Activated CD8-positive, alpha-beta T cell treated with anti-CD3 and anti-CD28 coated beads, Interleukin-2, amount 10 ng/mL, durations not matched to agents 7 days and 5 days (primary cell): ENCODE data around the gene DMXL2. TPM values are rescaled to one million over a fixed set of nuclear protein-coding genes. Genes with fewer than 3 reads are reported as not detected.
"Not testable (repeated sequence)": the region's sequence is repeated elsewhere in the genome, so short reads cannot be mapped to it uniquely, and the experiment has no call there.

ENCODE experiments used
- ATAC-seq: fragments of 150-1000 bp; cut with Tn5 transposase; one replicate; pipeline ENCODE4 v1.10.0; 2021; ENCODE audit warnings: moderate library complexity
- CTCF ChIA-PET: fragments of 350-600 bp; sonication (Branson Sonifier 250); formaldehyde crosslinking; loops from one replicate; lab custom pipeline; 2021; ENCODE audit warnings: antibody characterized with exemption; lab: Charles Lee
- POLR2A ChIA-PET: fragments of 350-600 bp; sonication (Branson Sonifier 250); formaldehyde crosslinking; loops from one replicate; lab custom pipeline; 2021; ENCODE audit warnings: antibody characterized with exemption; lab: Charles Lee
- DNase-seq: peaks from one replicate; pipeline ENCODE4 v3.0.0-alpha.2; 2020
- H3K27ac Mint-ChIP-seq: one replicate; pipeline ENCODE4 v1.8.0; 2021; ENCODE audit warnings: mild to moderate bottlenecking, mixed read lengths
- H3K27me3 Mint-ChIP-seq: one replicate; pipeline ENCODE4 v1.8.0; 2021; ENCODE audit warnings: low read depth, mixed read lengths
- H3K36me3 Mint-ChIP-seq: one replicate; pipeline ENCODE4 v1.8.0; 2021; ENCODE audit warnings: low read depth, mixed read lengths
- H3K4me1 Mint-ChIP-seq: one replicate; pipeline ENCODE4 v1.8.0; 2021; ENCODE audit warnings: low read depth, mixed read lengths
- H3K4me3 Mint-ChIP-seq: one replicate; pipeline ENCODE4 v1.8.0; 2021; ENCODE audit warnings: mild to moderate bottlenecking, mixed read lengths
- H3K9me3 Mint-ChIP-seq: one replicate; pipeline ENCODE4 v1.8.0; 2022; ENCODE audit warnings: mixed read lengths; ENCODE audit not compliant: insufficient read depth
- total RNA-seq, 2 experiments: library from RNA; stranded (reverse); gene quantifications; one replicate each; pipeline ENCODE4 v1.2.3, GENCODE V29; 2021

DMXL2 gene
- total RNA-seq, 2 experiments from 2014 or later, result 6.8 to 9.2 TPM

DNA sequence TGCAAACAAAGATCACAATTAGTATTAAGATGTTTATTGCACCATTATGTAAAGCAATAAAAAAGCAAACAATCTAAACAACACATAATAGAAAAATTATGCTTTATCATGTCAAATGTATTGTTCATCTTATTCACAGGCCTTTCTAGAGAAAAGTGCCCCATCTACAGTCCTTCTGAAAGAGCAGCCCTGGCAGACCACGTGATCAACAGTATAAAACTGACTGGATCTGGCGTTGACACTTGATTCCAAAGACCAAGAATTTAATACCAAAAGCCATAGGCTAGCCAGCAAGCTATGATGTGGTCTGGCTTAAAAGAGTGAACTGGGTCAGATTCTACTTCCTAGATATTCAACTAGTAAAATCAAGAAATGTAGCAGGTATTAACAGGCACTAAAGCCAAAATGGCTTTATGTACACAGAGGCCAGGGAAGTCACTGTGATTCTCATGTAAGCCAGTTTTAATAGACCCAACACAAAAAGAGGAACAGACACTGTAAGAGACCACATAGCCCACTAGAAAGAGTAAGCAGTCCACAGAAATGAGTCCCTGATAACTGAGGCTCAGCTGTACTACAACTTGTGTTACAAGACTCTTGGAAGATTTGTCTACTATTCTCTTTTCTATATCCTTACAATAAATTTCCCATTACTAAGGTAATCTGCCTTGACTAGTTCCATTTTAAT lies 32.5 kb downstream of the DMXL2 start:
- CTCF ChIA-PET, result no interaction called here

DNA sequence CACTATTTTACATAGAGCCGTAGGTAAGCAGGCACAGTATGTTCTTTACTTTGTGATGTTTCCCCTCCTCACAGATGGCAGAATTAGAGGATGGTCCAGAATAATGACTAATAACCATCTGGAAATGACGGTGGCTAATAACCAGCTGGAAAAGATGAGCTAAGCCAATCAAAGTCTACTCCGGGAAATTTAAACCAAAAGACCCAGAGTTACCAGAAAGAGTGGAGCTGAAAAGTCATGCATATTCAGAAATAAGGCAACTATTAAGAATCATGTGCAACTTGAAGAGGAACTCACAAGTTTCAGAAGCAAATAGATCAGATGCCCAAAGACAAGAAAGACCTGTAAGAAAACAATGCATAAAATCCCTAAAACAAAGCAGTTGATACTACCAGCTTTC lies 33.6 kb downstream of the DMXL2 start:
- H3K4me1 Mint-ChIP-seq, result no peaks in the 10 kb centered on the region
- H3K4me3 Mint-ChIP-seq, result no peak overlapping the region
- no peaks in the 10 kb centered on the region for H3K27me3 Mint-ChIP-seq
- no peak for DNase-seq
- H3K9me3 Mint-ChIP-seq, result peaks cover 10% of the 10 kb centered on the region
- no peak overlapping the region for H3K27ac Mint-ChIP-seq
- no peaks in the 10 kb centered on the region for H3K36me3 Mint-ChIP-seq
- ATAC-seq, result no peak
- ChIA-PET CTCF (no interaction called here), POLR2A (no interaction called here)

More for the DNA sequence above, 32.5 kb downstream of the DMXL2 start:
- POLR2A ChIA-PET, result no interaction called here
- Mint-ChIP-seq H3K27ac (no peak overlapping the region), H3K36me3 (no peaks in the 10 kb centered on the region), H3K27me3 (no peaks in the 10 kb centered on the region), H3K9me3 (peaks cover 10% of the 10 kb centered on the region), H3K4me1 (no peaks in the 10 kb centered on the region), H3K4me3 (no peak overlapping the region)
- DNase-seq (no peak), ATAC-seq (no peak)

DNA sequence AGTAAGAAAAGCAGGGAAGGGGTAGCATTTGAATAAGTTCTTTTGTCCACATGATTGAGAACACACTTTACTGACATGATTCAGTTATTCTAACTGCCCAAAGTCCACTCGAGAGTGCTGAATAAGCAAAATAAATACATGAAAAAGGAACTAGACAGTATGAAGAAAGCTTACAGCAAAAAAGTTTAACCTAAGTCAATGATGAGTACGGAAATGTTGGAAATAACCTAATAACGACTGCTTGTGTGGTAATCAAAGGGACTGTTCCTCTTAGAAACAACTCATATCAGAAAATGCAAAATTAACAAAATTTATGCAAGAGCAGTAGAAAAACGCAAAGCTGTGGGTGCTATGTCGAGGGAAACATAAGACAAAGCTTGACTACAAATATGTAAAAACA lies 36.6 kb downstream of the DMXL2 start:
- ChIA-PET POLR2A (no interaction called here), CTCF (no interaction called here)
- Mint-ChIP-seq H3K4me3 (no peak overlapping the region), H3K27me3 (no peaks in the 10 kb centered on the region), H3K4me1 (no peaks in the 10 kb centered on the region), H3K9me3 (peaks cover 6% of the 10 kb centered on the region), H3K36me3 (no peaks in the 10 kb centered on the region), H3K27ac (no peak overlapping the region)
- DNase-seq (no peak), ATAC-seq (no peak)

DNA sequence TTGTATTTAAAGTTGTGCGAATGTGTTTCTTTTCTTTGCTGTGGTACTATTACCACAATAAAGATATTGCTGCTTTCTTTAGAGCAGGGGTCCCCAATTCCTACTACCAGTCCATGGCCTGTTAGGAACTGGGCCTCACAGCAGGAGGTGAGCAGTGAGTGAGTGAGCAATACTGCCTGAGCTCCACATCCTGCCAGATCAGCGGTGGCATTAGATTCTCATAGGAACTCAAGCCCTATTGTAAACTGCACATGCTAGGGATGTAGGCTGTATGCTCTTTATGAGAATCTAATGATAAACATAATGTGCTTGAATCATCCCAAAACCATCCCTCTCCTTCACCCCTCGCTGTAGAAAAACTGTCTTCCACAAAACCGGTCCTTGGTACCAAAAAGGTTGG lies 41.6 kb downstream of the DMXL2 start:
- ChIA-PET POLR2A (no interaction called here), CTCF (no interaction called here)
- ATAC-seq, result no peak

DNA sequence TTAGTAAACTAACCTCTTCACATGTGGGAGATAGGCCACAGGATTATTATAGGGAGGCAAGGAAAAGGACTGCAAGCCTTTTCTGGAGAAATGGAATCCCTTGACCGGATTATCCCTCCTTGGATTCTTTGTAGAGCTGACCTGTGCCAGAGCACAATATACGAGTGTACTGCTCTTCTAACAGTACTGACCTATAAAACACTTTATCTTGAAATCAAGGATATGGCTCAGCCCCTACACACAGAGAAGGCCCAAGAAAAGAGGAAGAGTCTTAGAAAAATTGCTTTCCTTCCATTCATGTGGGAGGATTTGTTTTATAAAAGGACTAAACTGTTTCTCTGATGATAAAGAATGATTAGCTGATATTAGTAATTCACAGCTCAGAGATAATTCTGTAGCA lies 42.2 kb downstream of the DMXL2 start:
- no peaks in the 10 kb centered on the region for H3K4me1 Mint-ChIP-seq
- no peaks in the 10 kb centered on the region for H3K27me3 Mint-ChIP-seq
- ATAC-seq (no peak), DNase-seq (no peak)
- POLR2A ChIA-PET, result no interaction called here
- H3K4me3 Mint-ChIP-seq, result no peak overlapping the region
- CTCF ChIA-PET, result no interaction called here
- peaks cover 2% of the 10 kb centered on the region for H3K9me3 Mint-ChIP-seq
- H3K36me3 Mint-ChIP-seq, result no peaks in the 10 kb centered on the region
- H3K27ac Mint-ChIP-seq, result no peak overlapping the region

More for the DNA sequence above, 41.6 kb downstream of the DMXL2 start:
- DNase-seq, result no peak
- Mint-ChIP-seq H3K27ac (no peak overlapping the region), H3K4me3 (no peak overlapping the region), H3K9me3 (peaks cover 6% of the 10 kb centered on the region), H3K36me3 (no peaks in the 10 kb centered on the region), H3K4me1 (no peaks in the 10 kb centered on the region), H3K27me3 (no peaks in the 10 kb centered on the region)

DNA sequence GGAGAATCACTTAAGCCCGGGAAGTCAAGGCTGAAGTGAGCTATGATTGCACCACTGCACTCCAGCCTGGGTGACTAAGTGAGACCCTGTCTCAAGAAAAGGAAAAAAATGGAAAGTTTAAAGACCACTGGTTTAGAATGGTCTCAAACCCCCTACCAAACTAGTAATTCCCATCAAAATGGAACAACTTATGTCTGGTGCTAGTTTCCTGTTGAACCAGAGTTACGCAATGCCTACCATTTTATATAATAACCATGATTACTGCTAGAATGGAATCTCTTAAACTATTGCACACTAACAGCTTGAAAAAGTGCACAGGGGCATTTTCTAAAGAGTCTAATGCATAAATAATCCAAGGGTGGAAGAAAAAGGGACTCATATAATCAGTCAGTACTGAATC lies 43.6 kb downstream of the DMXL2 start:
- no peaks in the 10 kb centered on the region for H3K4me1 Mint-ChIP-seq
- no peak overlapping the region for H3K4me3 Mint-ChIP-seq
- CTCF ChIA-PET, result no interaction called here
- DNase-seq (no peak), ATAC-seq (no peak)
- POLR2A ChIA-PET, result no interaction called here
- no peaks in the 10 kb centered on the region for H3K27me3 Mint-ChIP-seq
- no peak overlapping the region for H3K27ac Mint-ChIP-seq
- no peaks in the 10 kb centered on the region for H3K9me3 Mint-ChIP-seq
- peaks cover 2% of the 10 kb centered on the region for H3K36me3 Mint-ChIP-seq

DNA sequence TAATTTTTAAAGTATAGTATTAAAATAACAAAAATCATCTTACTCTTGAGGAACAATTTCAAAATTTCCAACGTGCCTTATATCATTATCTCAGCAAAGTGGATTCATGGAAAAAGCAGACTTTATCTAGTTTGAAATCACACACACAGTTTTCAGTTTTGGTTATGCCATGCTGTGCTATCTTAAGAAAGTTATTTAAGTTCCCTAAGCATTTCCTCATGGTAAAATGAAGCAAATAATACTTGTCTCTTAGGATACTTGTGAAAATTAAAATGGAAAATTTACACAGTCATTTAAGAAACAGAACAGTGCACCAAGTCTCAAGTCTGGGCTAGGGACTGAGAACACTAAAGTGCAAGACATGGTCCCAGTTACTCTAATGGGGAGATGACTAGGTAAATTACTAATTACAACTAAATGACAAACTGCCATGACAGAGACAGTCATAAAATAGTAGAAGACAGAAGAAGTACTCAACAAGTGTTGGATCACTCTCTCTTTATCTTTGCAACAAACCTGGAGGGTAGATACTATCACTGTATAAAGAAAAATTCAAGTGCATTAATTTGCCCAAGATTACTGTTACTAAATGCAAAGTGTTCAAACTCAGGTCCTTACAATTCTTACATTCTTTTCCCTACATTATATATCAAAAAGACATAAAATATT lies 44.8 kb downstream of the DMXL2 start:
- Mint-ChIP-seq H3K27ac (no peak overlapping the region), H3K9me3 (no peaks in the 10 kb centered on the region), H3K27me3 (no peaks in the 10 kb centered on the region), H3K4me3 (no peak overlapping the region), H3K4me1 (no peaks in the 10 kb centered on the region), H3K36me3 (peaks cover 2% of the 10 kb centered on the region)
- ChIA-PET CTCF (no interaction called here), POLR2A (no interaction called here)
- DNase-seq, result no peak
- no peak for ATAC-seq

DNA sequence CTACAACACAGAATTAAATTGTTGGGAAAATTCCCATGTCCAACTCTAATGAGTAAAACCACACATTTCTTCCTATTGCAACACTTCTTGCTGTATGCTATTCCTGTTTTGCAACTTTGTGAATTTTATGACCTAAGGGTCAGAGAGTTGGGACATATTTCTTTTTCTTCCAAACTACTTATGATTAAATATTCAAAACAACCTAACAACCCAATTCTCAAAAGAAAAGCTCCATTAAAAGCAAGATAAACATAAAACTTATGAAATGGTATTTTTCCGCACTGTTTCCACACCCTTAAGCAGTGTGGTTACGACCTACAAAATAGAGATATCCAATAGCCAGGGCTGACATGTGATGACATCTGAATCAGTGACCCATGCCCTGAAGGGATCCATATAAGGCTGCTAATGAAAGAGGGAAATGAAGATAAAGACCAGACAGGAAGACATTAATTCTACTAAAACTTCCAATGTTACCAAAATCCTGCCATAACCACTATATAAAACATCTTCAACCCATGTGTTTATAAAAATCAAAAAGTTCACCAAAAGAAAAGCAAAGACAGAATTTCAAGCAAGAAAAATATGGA lies 45.6 kb downstream of the DMXL2 start:
- Mint-ChIP-seq H3K36me3 (peaks cover 3% of the 10 kb centered on the region), H3K27ac (no peak overlapping the region), H3K9me3 (no peaks in the 10 kb centered on the region), H3K4me3 (no peak overlapping the region), H3K4me1 (no peaks in the 10 kb centered on the region), H3K27me3 (no peaks in the 10 kb centered on the region)
- no peak for ATAC-seq
- DNase-seq, result no peak
- POLR2A ChIA-PET, result no interaction called here
- CTCF ChIA-PET, result no interaction called here

DNA sequence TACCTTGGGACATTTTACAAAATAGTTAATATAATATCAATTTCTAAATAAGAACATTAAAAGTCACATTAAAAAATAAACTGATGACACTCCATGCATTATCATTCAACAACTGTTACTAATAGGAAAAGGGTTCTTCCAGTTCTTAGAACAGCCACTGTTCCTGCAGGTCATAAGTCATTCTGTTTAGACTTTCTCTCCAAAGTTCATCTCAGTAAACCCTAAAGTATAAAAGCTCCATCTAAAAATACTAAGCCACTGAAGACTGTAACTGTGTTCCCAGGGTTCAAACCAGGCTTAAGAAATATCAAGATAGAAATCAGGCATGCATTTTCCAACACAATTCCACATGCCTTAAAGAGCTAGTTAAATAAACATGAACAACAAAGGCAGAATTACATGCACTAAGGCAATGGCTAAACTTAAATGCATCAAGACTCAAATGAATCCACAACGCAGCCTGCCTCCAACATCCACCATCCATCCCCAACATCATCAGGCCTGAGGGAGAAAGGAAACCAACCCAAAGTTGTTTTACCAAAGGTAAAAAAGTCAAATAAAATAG lies 46.2 kb downstream of the DMXL2 start:
- ChIA-PET CTCF (no interaction called here), POLR2A (no interaction called here)

GRCh38 chr15:51575775-51576174 lies 46.8 kb downstream of the DMXL2 start:
- no peak for DNase-seq
- POLR2A ChIA-PET, result no interaction called here

More for the DNA sequence above, 46.2 kb downstream of the DMXL2 start:
- Mint-ChIP-seq H3K36me3 (peaks cover 3% of the 10 kb centered on the region), H3K9me3 (no peaks in the 10 kb centered on the region), H3K4me1 (no peaks in the 10 kb centered on the region), H3K4me3 (no peak overlapping the region), H3K27ac (no peak overlapping the region), H3K27me3 (no peaks in the 10 kb centered on the region)
- ATAC-seq (no peak), DNase-seq (no peak)

GRCh38 chr15:51573352-51573751 lies 49.2 kb downstream of the DMXL2 start:
- POLR2A ChIA-PET, DNase-seq, ATAC-seq, H3K9me3 Mint-ChIP-seq, H3K4me3 Mint-ChIP-seq, H3K27ac Mint-ChIP-seq, H3K36me3 Mint-ChIP-seq, CTCF ChIA-PET, H3K4me1 Mint-ChIP-seq, H3K27me3 Mint-ChIP-seq: not testable (repeated sequence)

More at GRCh38 chr15:51575775-51576174, 46.8 kb downstream of the DMXL2 start:
- no peaks in the 10 kb centered on the region for H3K9me3 Mint-ChIP-seq
- H3K27ac Mint-ChIP-seq, result no peak overlapping the region
- H3K4me3 Mint-ChIP-seq, result no peak overlapping the region
- no peaks in the 10 kb centered on the region for H3K4me1 Mint-ChIP-seq
- H3K36me3 Mint-ChIP-seq, result peaks cover 3% of the 10 kb centered on the region
- CTCF ChIA-PET, result no interaction called here
- no peaks in the 10 kb centered on the region for H3K27me3 Mint-ChIP-seq
- no peak for ATAC-seq
